Glomerular endothelial cell (primary cell): ENCODE measurements around the gene PRAMEF17. TPM values are rescaled to one million over a fixed set of nuclear protein-coding genes. Genes with fewer than 3 reads are reported as not detected.

ENCODE experiments used
- total RNA-seq: library from RNA; depleted of rRNA; stranded (reverse); fragments of >200 nt; gene quantifications from 2 replicates; pipeline ENCODE4 v1.2.3, GENCODE V29; 2015

The PRAMEF17 gene
- total RNA-seq, 1 donor from 2014 or later: not detected

Other genes starting within 250 kb of the PRAMEF17 start
- not detected in 2 replicates for gene PRAMEF26, start 233.6 kb upstream of the PRAMEF17 start, total RNA-seq
- gene HNRNPCL4, start 224.0 kb upstream of the PRAMEF17 start, total RNA-seq: 1.5 TPM in 1 of 2 replicates, not detected in the other
- not detected in 2 replicates for gene PRAMEF9, start 217.8 kb upstream of the PRAMEF17 start, total RNA-seq
- not detected in 2 replicates for gene PRAMEF13, start 188.2 kb upstream of the PRAMEF17 start, total RNA-seq
- not detected in 2 replicates for gene PRAMEF18, start 163.5 kb upstream of the PRAMEF17 start, total RNA-seq
- not detected in 2 replicates for gene PRAMEF5, start 135.4 kb upstream of the PRAMEF17 start, total RNA-seq
- gene PRAMEF8, start 104.5 kb upstream of the PRAMEF17 start, total RNA-seq: not detected in 2 replicates
- not detected in 2 replicates for gene PRAMEF33, start 86.1 kb upstream of the PRAMEF17 start, total RNA-seq
- not detected in 2 replicates for gene PRAMEF15, start 74.1 kb upstream of the PRAMEF17 start, total RNA-seq
- gene PRAMEF14, start 42.5 kb upstream of the PRAMEF17 start, total RNA-seq: not detected in 2 replicates
- not detected in 2 replicates for gene PRAMEF19, start 17.7 kb upstream of the PRAMEF17 start, total RNA-seq
- not detected in 2 replicates for gene PRAMEF20, start 20.8 kb downstream of the PRAMEF17 start, total RNA-seq
- gene LRRC38, start 124.4 kb downstream of the PRAMEF17 start, total RNA-seq: 0.19 TPM in 1 of 2 replicates, not detected in the other
- gene PDPN, start 194.2 kb downstream of the PRAMEF17 start, total RNA-seq: 4.2 and 14.8 TPM in 2 replicates